Mesendoderm (in vitro differentiated cells): Measurements from ENCODE around the gene UMODL1.

Experiments
- DNase-seq: peaks from one replicate; pipeline ENCODE4 v3.0.0; 2013
- H2AK5ac ChIP-seq: 2 replicates; pipeline ENCODE4 v1.6.1; 2013; ENCODE audit warnings: low read length, inconsistent platforms
- H2BK120ac ChIP-seq: 2 replicates; pipeline ENCODE4 v1.6.1; 2013; ENCODE audit warnings: low read depth, mild to moderate bottlenecking, low read length, moderate library complexity, mixed read lengths
- H2BK15ac ChIP-seq: replicated peaks from 2 replicates; pipeline ENCODE4 v1.6.1; 2013; ENCODE audit warnings: low read depth, mild to moderate bottlenecking, moderate library complexity
- H2BK5ac ChIP-seq: 2 replicates; pipeline ENCODE4 v1.6.1; 2013; ENCODE audit warnings: low read length, inconsistent platforms
- H3K18ac ChIP-seq: 2 replicates; pipeline ENCODE4 v1.6.1; 2013; ENCODE audit warnings: mild to moderate bottlenecking, low read length, mixed read lengths
- H3K23ac ChIP-seq: one replicate; pipeline ENCODE4 v1.6.1; 2013; ENCODE audit warnings: low read length
- H3K27ac ChIP-seq: 2 replicates; pipeline ENCODE4 v1.5.1; 2013; ENCODE audit warnings: low read depth, mild to moderate bottlenecking, inconsistent platforms, low read length, moderate library complexity
- H3K27me3 ChIP-seq: 2 replicates; pipeline ENCODE4 v1.6.1; 2013; ENCODE audit warnings: low read length, control low read depth, mild to moderate bottlenecking, inconsistent platforms; ENCODE audit not compliant: insufficient read depth, poor library complexity
- H3K36me3 ChIP-seq: 2 replicates; pipeline ENCODE4 v1.6.1; 2013; ENCODE audit warnings: low read length, inconsistent platforms; ENCODE audit not compliant: control insufficient read depth, insufficient read depth
- H3K4ac ChIP-seq: one replicate; pipeline ENCODE4 v1.6.1; 2013; ENCODE audit warnings: low read depth, mild to moderate bottlenecking, low read length, moderate library complexity
- H3K4me1 ChIP-seq: 2 replicates; pipeline ENCODE4 v1.6.1; 2013; ENCODE audit warnings: low read depth, low read length, inconsistent platforms; ENCODE audit not compliant: control insufficient read depth
- H3K4me2 ChIP-seq: 2 replicates; pipeline ENCODE4 v1.6.1; 2013; ENCODE audit warnings: low read length
- H3K4me3 ChIP-seq: 2 replicates; pipeline ENCODE4 v1.5.1; 2013; ENCODE audit warnings: mild to moderate bottlenecking, low read length
- H3K56ac ChIP-seq: one replicate; pipeline ENCODE4 v1.6.1; 2013; ENCODE audit warnings: low read length
- H3K79me1 ChIP-seq: 2 replicates; pipeline ENCODE4 v1.6.1; 2013; ENCODE audit warnings: low read length, inconsistent platforms
- H3K79me2 ChIP-seq: 2 replicates; pipeline ENCODE4 v1.6.1; 2013; ENCODE audit warnings: mild to moderate bottlenecking, low read length; ENCODE audit not compliant: control insufficient read depth, insufficient read depth
- H3K9ac ChIP-seq: 2 replicates; pipeline ENCODE4 v1.6.1; 2013; ENCODE audit warnings: low read length, inconsistent platforms
- H4K5ac ChIP-seq: one replicate; pipeline ENCODE4 v1.6.1; 2013; ENCODE audit warnings: low read length
- H4K8ac ChIP-seq: one replicate; pipeline ENCODE4 v1.6.1; 2013; ENCODE audit warnings: low read depth, mild to moderate bottlenecking, control low read depth, low read length, moderate library complexity
- WGBS: extraction: QIAGEN DNeasy Blood & Tissue Kit; methylation state at CpG from one replicate; pipeline ENCODE4 v1.1.7; 2013; ENCODE audit warnings: low lambda C conversion rate, missing lambda C conversion rate; ENCODE audit not compliant: insufficient coverage; ENCODE audit errors: extremely low coverage; 5-methylcytosine and 5-hydroxymethylcytosine counted together

Gene UMODL1

GRCh38 chr21:42037516-42037915 is 33.6 kb upstream of the UMODL1 start:
- no peak overlapping the region for H3K18ac ChIP-seq
- no peaks in the 10 kb centered on the region for H3K79me2 ChIP-seq
- H2BK15ac ChIP-seq: no peak overlapping the region
- H2BK120ac ChIP-seq: no peak overlapping the region
- no CpG with 5 or more reads among the region's 9 CpGs for WGBS
- no peak overlapping the region for H3K4me3 ChIP-seq
- H3K27ac ChIP-seq: no peak overlapping the region
- no peaks in the 10 kb centered on the region for H3K36me3 ChIP-seq
- no peak for DNase-seq
- no peaks in the 10 kb centered on the region for H3K27me3 ChIP-seq
- no peak overlapping the region for H2AK5ac ChIP-seq
- H4K8ac ChIP-seq: no peak overlapping the region
- H3K79me1 ChIP-seq: no peaks in the 10 kb centered on the region
- H3K9ac ChIP-seq: no peak overlapping the region
- no peak overlapping the region for H2BK5ac ChIP-seq
- no peak overlapping the region for H3K23ac ChIP-seq
- no peak overlapping the region for H3K4ac ChIP-seq
- H3K4me2 ChIP-seq: no peak overlapping the region
- no peak overlapping the region for H3K56ac ChIP-seq
- H3K4me1 ChIP-seq: no peaks in the 10 kb centered on the region
- no peak overlapping the region for H4K5ac ChIP-seq

DNA sequence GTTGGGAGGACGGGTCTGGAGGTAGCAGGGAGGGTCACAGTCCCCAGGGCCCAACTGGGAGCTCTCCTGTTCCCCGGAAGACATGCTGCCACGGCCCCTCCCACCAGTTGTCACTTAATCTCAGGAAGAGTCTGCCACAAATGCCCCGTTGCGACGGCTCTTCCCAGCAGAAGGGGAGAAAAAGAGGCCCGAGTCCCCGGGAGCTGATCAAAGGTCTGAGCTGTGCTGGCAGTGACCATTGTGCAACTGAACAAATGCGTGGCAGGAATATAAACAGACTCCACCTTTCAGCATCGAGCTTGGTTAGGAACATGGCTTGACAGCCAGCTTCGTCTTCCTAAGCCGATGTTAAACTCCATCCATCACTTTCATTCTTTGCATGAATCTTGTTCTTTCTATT is 33.2 kb upstream of the UMODL1 start:
- Histone ChIP-seq H3K36me3 (no peaks in the 10 kb centered on the region), H3K79me1 (no peaks in the 10 kb centered on the region), H2BK120ac (no peak overlapping the region), H4K5ac (no peak overlapping the region), H3K4me2 (no peak overlapping the region), H3K18ac (no peak overlapping the region), H3K4me3 (no peak overlapping the region), H2BK5ac (no peak overlapping the region), H4K8ac (no peak overlapping the region), H3K27ac (no peak overlapping the region), H3K23ac (no peak overlapping the region), H3K4ac (no peak overlapping the region), H3K79me2 (no peaks in the 10 kb centered on the region), H2BK15ac (no peak overlapping the region), H3K56ac (no peak overlapping the region), H2AK5ac (no peak overlapping the region), H3K27me3 (no peaks in the 10 kb centered on the region), H3K9ac (no peak overlapping the region), H3K4me1 (no peaks in the 10 kb centered on the region)
- no CpG with 5 or more reads among the region's 12 CpGs for WGBS
- DNase-seq: no peak

DNA sequence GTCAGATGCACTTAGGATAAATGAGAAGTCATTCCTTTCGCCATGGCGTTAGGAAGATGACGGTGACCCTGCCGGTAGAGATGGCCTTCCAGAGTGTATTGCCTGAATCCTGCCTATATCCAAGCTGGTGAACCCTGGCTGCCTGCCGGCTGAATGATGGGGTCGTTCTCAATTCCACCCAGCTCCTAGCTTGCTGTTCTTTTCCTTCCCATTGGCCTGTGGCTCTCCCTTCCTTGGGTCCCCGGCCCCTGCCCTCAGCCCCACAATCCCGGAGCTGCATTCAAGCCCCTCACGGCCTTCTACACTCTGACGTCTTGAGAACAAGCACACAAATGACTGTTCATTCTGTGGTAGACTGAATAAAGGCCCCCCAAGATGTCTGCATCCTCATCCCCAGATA is 32.7 kb upstream of the UMODL1 start:
- no peak overlapping the region for H2BK15ac ChIP-seq
- no peak overlapping the region for H3K4ac ChIP-seq
- H4K8ac ChIP-seq: no peak overlapping the region
- H3K4me2 ChIP-seq: no peak overlapping the region
- H3K79me2 ChIP-seq: no peaks in the 10 kb centered on the region
- H3K36me3 ChIP-seq: no peaks in the 10 kb centered on the region
- no CpG with 5 or more reads among the region's 10 CpGs for WGBS
- no peak overlapping the region for H3K4me3 ChIP-seq
- H2BK5ac ChIP-seq: no peak overlapping the region
- no peaks in the 10 kb centered on the region for H3K4me1 ChIP-seq
- DNase-seq: no peak
- no peak overlapping the region for H4K5ac ChIP-seq
- no peak overlapping the region for H2BK120ac ChIP-seq
- no peak overlapping the region for H3K56ac ChIP-seq
- H3K27me3 ChIP-seq: no peaks in the 10 kb centered on the region
- H3K23ac ChIP-seq: no peak overlapping the region
- H2AK5ac ChIP-seq: no peak overlapping the region
- H3K18ac ChIP-seq: no peak overlapping the region
- H3K27ac ChIP-seq: no peak overlapping the region
- H3K79me1 ChIP-seq: no peaks in the 10 kb centered on the region
- H3K9ac ChIP-seq: no peak overlapping the region

- no peaks in the 10 kb centered on the region for H3K36me3 ChIP-seq
- H3K4me3 ChIP-seq: no peak overlapping the region
- no peak overlapping the region for H2BK15ac ChIP-seq
- no peak overlapping the region for H2AK5ac ChIP-seq
- WGBS: no CpG with 5 or more reads among the region's 8 CpGs
- DNase-seq: no peak
- no peak overlapping the region for H3K23ac ChIP-seq
- H3K27me3 ChIP-seq: no peaks in the 10 kb centered on the region
- no peak overlapping the region for H4K5ac ChIP-seq
- H3K18ac ChIP-seq: no peak overlapping the region
- no peak overlapping the region for H2BK120ac ChIP-seq
- no peaks in the 10 kb centered on the region for H3K4me1 ChIP-seq
- H3K79me2 ChIP-seq: no peaks in the 10 kb centered on the region
- H2BK5ac ChIP-seq: no peak overlapping the region
- H3K79me1 ChIP-seq: no peaks in the 10 kb centered on the region
- no peak overlapping the region for H3K4me2 ChIP-seq
- no peak overlapping the region for H3K56ac ChIP-seq
- no peak overlapping the region for H3K27ac ChIP-seq
- H4K8ac ChIP-seq: no peak overlapping the region
- no peak overlapping the region for H3K9ac ChIP-seq
- H3K4ac ChIP-seq: no peak overlapping the region
Observed at GRCh38 chr21:42038826-42039425, 32.2 kb upstream of the UMODL1 start.

DNA sequence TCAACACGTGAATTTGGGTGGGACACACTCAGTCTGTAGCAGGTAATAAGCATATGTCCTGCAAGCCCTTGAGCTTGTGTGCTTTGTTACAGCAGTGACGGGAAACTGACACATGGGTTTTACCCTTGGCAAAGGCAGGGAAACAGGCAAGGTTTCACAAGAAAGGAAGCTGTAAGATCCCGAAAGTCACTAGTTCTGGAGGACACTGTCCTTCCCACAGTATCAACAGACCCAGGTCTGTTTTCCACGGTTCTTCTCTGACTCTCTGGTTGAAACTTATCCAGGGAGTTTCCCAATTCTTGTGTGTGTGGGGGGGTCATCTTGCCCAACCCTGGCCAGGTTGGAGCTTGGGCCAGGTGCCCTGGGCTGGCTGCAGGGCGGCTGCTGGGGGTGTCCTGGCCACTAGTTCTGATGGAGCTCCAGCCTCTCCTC is 31.6 kb upstream of the UMODL1 start:
- H3K4me3 ChIP-seq: no peak overlapping the region
- no peak overlapping the region for H3K4me2 ChIP-seq
- no peaks in the 10 kb centered on the region for H3K79me2 ChIP-seq
- no CpG with 5 or more reads among the region's 5 CpGs for WGBS
- no peak overlapping the region for H3K23ac ChIP-seq
- no peak overlapping the region for H3K4ac ChIP-seq
- no peak overlapping the region for H3K27ac ChIP-seq
- no peaks in the 10 kb centered on the region for H3K36me3 ChIP-seq
- no peak overlapping the region for H2BK5ac ChIP-seq
- H4K5ac ChIP-seq: no peak overlapping the region
- H3K9ac ChIP-seq: no peak overlapping the region
- no peaks in the 10 kb centered on the region for H3K79me1 ChIP-seq
- no peak overlapping the region for H2AK5ac ChIP-seq
- no peaks in the 10 kb centered on the region for H3K27me3 ChIP-seq
- H3K18ac ChIP-seq: no peak overlapping the region
- no peaks in the 10 kb centered on the region for H3K4me1 ChIP-seq
- no peak overlapping the region for H4K8ac ChIP-seq
- no peak overlapping the region for H2BK120ac ChIP-seq
- no peak for DNase-seq
- H3K56ac ChIP-seq: no peak overlapping the region
- no peak overlapping the region for H2BK15ac ChIP-seq

- no peaks in the 10 kb centered on the region for H3K79me2 ChIP-seq
- H3K4ac ChIP-seq: no peak overlapping the region
- no peaks in the 10 kb centered on the region for H3K4me1 ChIP-seq
- H3K23ac ChIP-seq: no peak overlapping the region
- H3K36me3 ChIP-seq: no peaks in the 10 kb centered on the region
- no peak overlapping the region for H3K4me2 ChIP-seq
- H2BK5ac ChIP-seq: no peak overlapping the region
- H3K56ac ChIP-seq: no peak overlapping the region
- no peak overlapping the region for H3K18ac ChIP-seq
- no peak overlapping the region for H2BK15ac ChIP-seq
- no peak overlapping the region for H2BK120ac ChIP-seq
- H2AK5ac ChIP-seq: no peak overlapping the region
- no peak overlapping the region for H4K5ac ChIP-seq
- no peak overlapping the region for H3K27ac ChIP-seq
- H3K27me3 ChIP-seq: no peaks in the 10 kb centered on the region
- no CpG with 5 or more reads among the region's 12 CpGs for WGBS
- no peaks in the 10 kb centered on the region for H3K79me1 ChIP-seq
- no peak for DNase-seq
- no peak overlapping the region for H4K8ac ChIP-seq
- H3K9ac ChIP-seq: no peak overlapping the region
- no peak overlapping the region for H3K4me3 ChIP-seq
Observed at GRCh38 chr21:42039911-42040351, 31.2 kb upstream of the UMODL1 start.
